ENCODE data around the gene IGSF21.

The IGSF21 gene

DNA sequence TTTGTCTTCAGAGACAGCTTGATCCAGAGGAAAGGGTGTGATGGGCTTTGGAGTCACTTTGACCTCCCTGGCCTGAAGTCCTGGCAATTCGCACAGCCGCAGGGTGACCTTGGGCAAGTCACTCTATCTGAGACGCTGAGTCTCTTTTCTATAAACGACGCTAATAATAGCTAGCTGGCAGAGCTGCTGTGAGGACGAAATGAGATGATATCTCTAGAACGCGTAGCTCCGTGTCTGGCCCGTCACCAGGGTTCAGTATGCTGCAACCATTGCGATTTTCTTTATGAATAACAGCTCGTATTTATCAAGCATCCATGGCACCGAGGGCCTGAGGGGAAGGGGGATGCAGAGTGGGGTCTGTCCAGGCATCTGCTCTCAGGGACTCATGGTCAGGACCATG lies 58.7 kb downstream of the IGSF21 start:
- H3K9ac ChIP-seq = no peak overlapping the region
- no peaks in the 10 kb centered on the region for H3K79me2 ChIP-seq
- no peaks in the 10 kb centered on the region for H3K36me3 ChIP-seq (ENCODE audit: control insufficient read depth, insufficient read depth, low read length)
- H2AFZ ChIP-seq = no peak overlapping the region
- H3K27ac ChIP-seq = no peak overlapping the region
- peak overlapping the region; percentile 34 for H3K4me2 ChIP-seq (ENCODE audit: low read length)
- H3K4me3 ChIP-seq (ENCODE audit: low read depth, low read length) = peak overlapping the region; percentile 4
- TF ChIP-seq, protein P1, sequence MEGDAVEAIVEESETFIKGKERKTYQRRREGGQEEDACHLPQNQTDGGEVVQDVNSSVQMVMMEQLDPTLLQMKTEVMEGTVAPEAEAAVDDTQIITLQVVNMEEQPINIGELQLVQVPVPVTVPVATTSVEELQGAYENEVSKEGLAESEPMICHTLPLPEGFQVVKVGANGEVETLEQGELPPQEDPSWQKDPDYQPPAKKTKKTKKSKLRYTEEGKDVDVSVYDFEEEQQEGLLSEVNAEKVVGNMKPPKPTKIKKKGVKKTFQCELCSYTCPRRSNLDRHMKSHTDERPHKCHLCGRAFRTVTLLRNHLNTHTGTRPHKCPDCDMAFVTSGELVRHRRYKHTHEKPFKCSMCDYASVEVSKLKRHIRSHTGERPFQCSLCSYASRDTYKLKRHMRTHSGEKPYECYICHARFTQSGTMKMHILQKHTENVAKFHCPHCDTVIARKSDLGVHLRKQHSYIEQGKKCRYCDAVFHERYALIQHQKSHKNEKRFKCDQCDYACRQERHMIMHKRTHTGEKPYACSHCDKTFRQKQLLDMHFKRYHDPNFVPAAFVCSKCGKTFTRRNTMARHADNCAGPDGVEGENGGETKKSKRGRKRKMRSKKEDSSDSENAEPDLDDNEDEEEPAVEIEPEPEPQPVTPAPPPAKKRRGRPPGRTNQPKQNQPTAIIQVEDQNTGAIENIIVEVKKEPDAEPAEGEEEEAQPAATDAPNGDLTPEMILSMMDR (IDR thresholded peaks at IDR 0.05) = no peak
- no peaks in the 10 kb centered on the region for H3K27me3 ChIP-seq (ENCODE audit: control insufficient read depth, insufficient read depth, low read length)
- H3K9me3 ChIP-seq (ENCODE audit: control insufficient read depth, low read length) = no peaks in the 10 kb centered on the region
- no peaks in the 10 kb centered on the region for H3K4me1 ChIP-seq

DNA sequence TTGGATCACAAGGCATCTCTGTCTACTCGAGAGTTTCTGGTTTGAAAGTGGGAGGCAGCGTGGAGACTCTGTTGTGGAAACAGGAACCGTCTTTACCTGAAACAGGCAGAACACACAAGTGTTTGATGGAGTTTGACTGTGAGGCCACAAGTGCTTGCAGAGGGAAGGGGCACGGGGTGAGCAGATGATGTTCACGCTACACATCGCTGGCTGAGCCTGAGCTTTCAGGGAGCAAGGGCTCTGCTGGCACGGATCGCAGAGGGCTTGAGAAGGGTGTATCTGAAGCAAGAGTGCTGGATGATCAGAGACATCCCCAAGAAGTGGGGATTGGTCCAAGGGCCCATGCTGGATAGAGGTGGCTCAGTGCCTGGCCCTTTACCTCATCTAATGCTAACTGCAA lies 59.3 kb downstream of the IGSF21 start:
- Histone ChIP-seq H3K36me3 (ENCODE audit: control insufficient read depth, insufficient read depth, low read length) (no peaks in the 10 kb centered on the region), H3K9me3 (ENCODE audit: control insufficient read depth, low read length) (no peaks in the 10 kb centered on the region), H3K4me1 (no peaks in the 10 kb centered on the region), H3K27ac (no peak overlapping the region), H3K4me3 (ENCODE audit: low read depth, low read length) (no peak overlapping the region), H3K27me3 (ENCODE audit: control insufficient read depth, insufficient read depth, low read length) (no peaks in the 10 kb centered on the region), H3K4me2 (ENCODE audit: low read length) (no peak overlapping the region), H2AFZ (no peak overlapping the region), H3K9ac (no peak overlapping the region), H3K79me2 (no peaks in the 10 kb centered on the region)
- TF ChIP-seq, protein P1 (IDR thresholded peaks at IDR 0.05) = no peak

GRCh38 chr1:18170444-18170843 lies 62.8 kb downstream of the IGSF21 start:
- Histone ChIP-seq H3K27ac (no peak overlapping the region), H3K4me1 (no peaks in the 10 kb centered on the region), H3K79me2 (no peaks in the 10 kb centered on the region), H3K27me3 (ENCODE audit: control insufficient read depth, insufficient read depth, low read length) (no peaks in the 10 kb centered on the region), H3K4me3 (ENCODE audit: low read depth, low read length) (no peak overlapping the region), H3K4me2 (ENCODE audit: low read length) (no peak overlapping the region), H3K36me3 (ENCODE audit: control insufficient read depth, insufficient read depth, low read length) (no peaks in the 10 kb centered on the region), H2AFZ (no peak overlapping the region), H3K9me3 (ENCODE audit: control insufficient read depth, low read length) (no peaks in the 10 kb centered on the region), H3K9ac (no peak overlapping the region)
- TF ChIP-seq, protein P1 (IDR thresholded peaks at IDR 0.05) = no peak

DNA sequence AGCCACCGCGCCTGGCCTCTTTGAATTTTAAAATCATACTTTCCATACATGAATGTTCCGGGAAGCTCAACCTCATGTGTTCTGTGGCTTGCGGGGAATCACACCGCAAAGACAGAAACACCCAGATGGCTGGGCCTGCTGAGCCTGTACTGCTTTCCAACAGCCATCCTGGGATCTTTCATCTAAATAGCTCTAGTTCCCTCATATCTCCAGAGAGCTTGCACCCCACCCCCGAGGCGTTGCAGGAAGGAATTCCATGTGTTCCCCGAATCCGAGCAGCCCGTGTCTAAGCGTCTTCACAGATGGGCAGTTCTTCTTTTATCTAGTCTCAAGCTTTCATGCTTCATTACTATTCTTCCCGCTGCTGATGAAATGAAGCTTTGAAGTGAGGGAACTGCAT lies 66.4 kb downstream of the IGSF21 start:
- TF ChIP-seq, protein P1 (IDR thresholded peaks at IDR 0.05) = no peak
- H2AFZ ChIP-seq = no peak overlapping the region
- H3K27ac ChIP-seq = no peak overlapping the region
- no peaks in the 10 kb centered on the region for H3K79me2 ChIP-seq
- no peak overlapping the region for H3K9ac ChIP-seq
- no peaks in the 10 kb centered on the region for H3K9me3 ChIP-seq (ENCODE audit: control insufficient read depth, low read length)
- no peaks in the 10 kb centered on the region for H3K27me3 ChIP-seq (ENCODE audit: control insufficient read depth, insufficient read depth, low read length)
- H3K4me2 ChIP-seq (ENCODE audit: low read length) = no peak overlapping the region
- no peaks in the 10 kb centered on the region for H3K36me3 ChIP-seq (ENCODE audit: control insufficient read depth, insufficient read depth, low read length)
- H3K4me1 ChIP-seq = no peaks in the 10 kb centered on the region
- no peak overlapping the region for H3K4me3 ChIP-seq (ENCODE audit: low read depth, low read length)

GRCh38 chr1:18175051-18175450 lies 67.5 kb downstream of the IGSF21 start:
- Histone ChIP-seq H3K27me3 (ENCODE audit: control insufficient read depth, insufficient read depth, low read length) (no peaks in the 10 kb centered on the region), H3K9ac (no peak overlapping the region), H3K27ac (no peak overlapping the region), H3K4me1 (no peaks in the 10 kb centered on the region), H3K4me3 (ENCODE audit: low read depth, low read length) (no peak overlapping the region), H3K36me3 (ENCODE audit: control insufficient read depth, insufficient read depth, low read length) (no peaks in the 10 kb centered on the region), H3K9me3 (ENCODE audit: control insufficient read depth, low read length) (no peaks in the 10 kb centered on the region), H3K4me2 (ENCODE audit: low read length) (no peak overlapping the region), H3K79me2 (no peaks in the 10 kb centered on the region), H2AFZ (no peak overlapping the region)
- TF ChIP-seq, protein P1 (IDR thresholded peaks at IDR 0.05) = no peak
